SK-N-SH treated with all-trans-retinoic acid at 6 μM for 48 hours (cell line): Measurements from ENCODE around the gene AUTS2.

ENCODE experiments used
- ATAC-seq: fragments of 200-7000 bp; cut with Tn5 transposase; 3 replicates; pipeline ENCODE4 v1.9.1; 2020; ENCODE audit warnings: mild to moderate bottlenecking, moderate library complexity
- ARNTL ChIP-seq: fragments of 450-650 bp; formaldehyde crosslinking; IDR thresholded peaks from 2 replicates; pipeline ENCODE4 v1.5.0; 2020; ENCODE audit warnings: low read depth, mild to moderate bottlenecking, moderate library complexity, borderline replicate concordance
- BACH2 ChIP-seq: fragments of 250-450 bp; sonication (Bioruptor Pico); IDR thresholded peaks from 2 replicates; pipeline ENCODE4 v1.9.0; 2021; ENCODE audit warnings: mild to moderate bottlenecking, borderline replicate concordance
- CSDC2 ChIP-seq: fragments of 250-450 bp; sonication (Bioruptor Pico); IDR thresholded peaks from 2 replicates; pipeline ENCODE4 v1.5.0; 2020; ENCODE audit warnings: mild to moderate bottlenecking, moderate library complexity
- ESRRG ChIP-seq: fragments of 250-450 bp; sonication (Bioruptor Pico); IDR thresholded peaks from 2 replicates; pipeline ENCODE4 v1.6.1; 2021; ENCODE audit warnings: mild to moderate bottlenecking
- GLIS3 ChIP-seq: fragments of 250-450 bp; sonication (Bioruptor Pico); IDR thresholded peaks from 2 replicates; pipeline ENCODE4 v1.5.0; 2020; ENCODE audit warnings: mild to moderate bottlenecking, moderate library complexity
- ISL1 ChIP-seq: fragments of 250-450 bp; sonication (Bioruptor Pico); IDR thresholded peaks from 2 replicates; pipeline ENCODE4 v2.1.2; 2022; ENCODE audit warnings: mild to moderate bottlenecking, moderate library complexity
- OSR1 ChIP-seq: fragments of 250-450 bp; sonication (Bioruptor Pico); IDR thresholded peaks from 2 replicates; pipeline ENCODE4 v1.8.0; 2022; ENCODE audit warnings: moderate library complexity, mild to moderate bottlenecking, inconsistent platforms
- PPARA ChIP-seq: fragments of 250-450 bp; sonication (Bioruptor Pico); IDR thresholded peaks from 2 replicates; pipeline ENCODE4 v1.5.0; 2020; ENCODE audit warnings: mild to moderate bottlenecking, borderline replicate concordance
- RARB ChIP-seq: fragments of 250-450 bp; sonication (Bioruptor Pico); IDR thresholded peaks from 2 replicates; pipeline ENCODE4 v1.8.0; 2021; ENCODE audit warnings: mild to moderate bottlenecking, moderate library complexity
- SNAI2 ChIP-seq: fragments of 250-450 bp; sonication (Bioruptor Pico); IDR thresholded peaks from 2 replicates; pipeline ENCODE4 v1.5.0; 2020; ENCODE audit warnings: mild to moderate bottlenecking, moderate library complexity
- TCF4 ChIP-seq: fragments of 250-450 bp; sonication (Bioruptor Pico); IDR thresholded peaks from 2 replicates; pipeline ENCODE4 v1.8.0; 2021; ENCODE audit warnings: mild to moderate bottlenecking, moderate library complexity, borderline replicate concordance
- TOX ChIP-seq: fragments of 250-450 bp; sonication (Bioruptor Pico); IDR thresholded peaks from 2 replicates; pipeline ENCODE4 v1.8.0; 2021; ENCODE audit warnings: mild to moderate bottlenecking, moderate library complexity, borderline replicate concordance
- ZC3H10 ChIP-seq: fragments of 250-450 bp; sonication (Bioruptor Pico); IDR thresholded peaks from 2 replicates; pipeline ENCODE4 v1.5.1; 2021; ENCODE audit warnings: mild to moderate bottlenecking, moderate library complexity
- ZFP3 ChIP-seq: fragments of 250-450 bp; sonication (Bioruptor Pico); IDR thresholded peaks from 2 replicates; pipeline ENCODE4 v1.5.0; 2020; ENCODE audit warnings: mild to moderate bottlenecking, moderate library complexity
- ZFP30 ChIP-seq: fragments of 450-650 bp; formaldehyde crosslinking; IDR thresholded peaks from 2 replicates; pipeline ENCODE4 v1.5.0; 2022; ENCODE audit warnings: mild to moderate bottlenecking, moderate library complexity
- ZNF565 ChIP-seq: fragments of 450-650 bp; formaldehyde crosslinking; conservative IDR thresholded peaks from 2 replicates; pipeline ENCODE4 v1.5.0; 2020; ENCODE audit warnings: low read depth, mild to moderate bottlenecking, moderate library complexity
- ZNF70 ChIP-seq: fragments of 450-650 bp; formaldehyde crosslinking; IDR thresholded peaks from 2 replicates; pipeline ENCODE4 v1.5.0; 2020; ENCODE audit warnings: mild to moderate bottlenecking, moderate library complexity
- ZNF8 ChIP-seq: fragments of 450-650 bp; formaldehyde crosslinking; IDR thresholded peaks from 2 replicates; pipeline ENCODE4 v1.5.0; 2020; ENCODE audit warnings: mild to moderate bottlenecking, moderate library complexity
- TF ChIP-seq, protein P1 (sequence below): fragments of 250-450 bp; sonication (Bioruptor Pico); IDR thresholded peaks from 2 replicates; pipeline ENCODE4 v1.5.1; 2020; ENCODE audit warnings: low read depth, mild to moderate bottlenecking, moderate library complexity
- TF ChIP-seq, protein P2 (sequence below): fragments of 250-450 bp; sonication (Bioruptor Pico); IDR thresholded peaks from 2 replicates; pipeline ENCODE4 v1.8.0; 2021; ENCODE audit warnings: low read depth, mild to moderate bottlenecking, moderate library complexity, borderline replicate concordance
- TF ChIP-seq, protein P3 (sequence below): fragments of 250-450 bp; sonication (Bioruptor Pico); IDR thresholded peaks from 2 replicates; pipeline ENCODE4 v1.5.1; 2021; ENCODE audit warnings: mild to moderate bottlenecking, moderate library complexity
- TF ChIP-seq, protein P4 (sequence below): fragments of 250-450 bp; sonication (Bioruptor Pico); IDR thresholded peaks from 2 replicates; pipeline ENCODE4 v1.5.0; 2020; ENCODE audit warnings: mild to moderate bottlenecking, moderate library complexity
- TF ChIP-seq, protein P5 (sequence below): fragments of 250-450 bp; sonication (Bioruptor Pico); IDR thresholded peaks from 2 replicates; pipeline ENCODE4 v1.8.0; 2020; ENCODE audit warnings: mild to moderate bottlenecking, moderate library complexity, borderline replicate concordance

AUTS2 gene

DNA sequence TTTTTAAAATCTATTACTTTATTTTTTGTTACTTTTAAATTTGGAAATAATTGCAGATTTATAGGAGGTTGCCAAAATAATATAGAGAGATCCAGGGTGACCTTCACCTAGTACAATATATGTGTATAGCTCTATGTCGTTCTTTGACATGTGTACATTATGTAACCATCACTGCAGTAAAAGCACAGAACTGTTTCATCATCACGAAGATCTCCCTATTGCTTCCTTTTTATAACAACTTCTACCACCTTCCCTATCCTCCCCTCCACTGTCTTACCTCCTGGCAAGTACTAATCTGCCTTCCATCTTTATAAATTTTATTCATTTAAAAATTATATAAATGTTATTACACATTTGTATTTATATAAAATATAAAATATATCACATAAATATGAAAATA lies 251.0 kb downstream of the AUTS2 start:
- no peak for ATAC-seq
- no peak for TF ChIP-seq ZNF8 (CRISPR knock-in tag)
- no peak for TF ChIP-seq OSR1 (CRISPR knock-in tag)
- no peak for TF ChIP-seq TCF4

DNA sequence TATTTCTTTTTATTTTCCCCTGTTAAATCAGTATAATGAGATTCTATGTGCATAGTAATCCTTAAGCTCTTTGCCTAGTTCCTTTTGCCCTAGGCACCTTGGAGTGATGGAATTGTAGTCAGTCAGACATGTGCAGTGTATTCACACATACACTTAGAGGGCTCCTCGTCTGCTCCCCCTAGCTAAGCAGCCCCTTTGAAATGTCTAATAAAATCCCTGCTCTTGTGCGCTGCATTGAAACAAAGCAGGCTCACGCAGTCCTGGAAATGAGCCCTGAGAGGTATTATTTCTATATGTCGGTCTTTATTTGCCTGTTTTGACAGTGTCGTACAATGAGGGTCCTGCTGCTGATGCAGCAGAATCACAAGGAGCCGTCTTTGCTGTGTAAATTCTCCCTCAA lies 258.7 kb downstream of the AUTS2 start:
- ATAC-seq, result no peak
- TF ChIP-seq, protein P1, sequence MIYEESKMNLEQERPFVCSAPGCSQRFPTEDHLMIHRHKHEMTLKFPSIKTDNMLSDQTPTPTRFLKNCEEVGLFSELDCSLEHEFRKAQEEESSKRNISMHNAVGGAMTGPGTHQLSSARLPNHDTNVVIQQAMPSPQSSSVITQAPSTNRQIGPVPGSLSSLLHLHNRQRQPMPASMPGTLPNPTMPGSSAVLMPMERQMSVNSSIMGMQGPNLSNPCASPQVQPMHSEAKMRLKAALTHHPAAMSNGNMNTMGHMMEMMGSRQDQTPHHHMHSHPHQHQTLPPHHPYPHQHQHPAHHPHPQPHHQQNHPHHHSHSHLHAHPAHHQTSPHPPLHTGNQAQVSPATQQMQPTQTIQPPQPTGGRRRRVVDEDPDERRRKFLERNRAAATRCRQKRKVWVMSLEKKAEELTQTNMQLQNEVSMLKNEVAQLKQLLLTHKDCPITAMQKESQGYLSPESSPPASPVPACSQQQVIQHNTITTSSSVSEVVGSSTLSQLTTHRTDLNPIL (CRISPR knock-in tag), result no peak
- TF ChIP-seq ZFP30 (CRISPR knock-in tag), result no peak
- no peak for TF ChIP-seq ZC3H10 (CRISPR knock-in tag)
- TF ChIP-seq, protein P2, sequence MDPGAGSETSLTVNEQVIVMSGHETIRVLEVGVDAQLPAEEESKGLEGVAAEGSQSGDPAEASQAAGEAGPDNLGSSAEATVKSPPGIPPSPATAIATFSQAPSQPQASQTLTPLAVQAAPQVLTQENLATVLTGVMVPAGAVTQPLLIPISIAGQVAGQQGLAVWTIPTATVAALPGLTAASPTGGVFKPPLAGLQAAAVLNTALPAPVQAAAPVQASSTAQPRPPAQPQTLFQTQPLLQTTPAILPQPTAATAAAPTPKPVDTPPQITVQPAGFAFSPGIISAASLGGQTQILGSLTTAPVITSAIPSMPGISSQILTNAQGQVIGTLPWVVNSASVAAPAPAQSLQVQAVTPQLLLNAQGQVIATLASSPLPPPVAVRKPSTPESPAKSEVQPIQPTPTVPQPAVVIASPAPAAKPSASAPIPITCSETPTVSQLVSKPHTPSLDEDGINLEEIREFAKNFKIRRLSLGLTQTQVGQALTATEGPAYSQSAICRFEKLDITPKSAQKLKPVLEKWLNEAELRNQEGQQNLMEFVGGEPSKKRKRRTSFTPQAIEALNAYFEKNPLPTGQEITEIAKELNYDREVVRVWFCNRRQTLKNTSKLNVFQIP (CRISPR knock-in tag), result no peak
- no peak for TF ChIP-seq PPARA (CRISPR knock-in tag)
- TF ChIP-seq ARNTL (CRISPR knock-in tag), result no peak
- no peak for TF ChIP-seq BACH2 (CRISPR knock-in tag)
- TF ChIP-seq, protein P3, sequence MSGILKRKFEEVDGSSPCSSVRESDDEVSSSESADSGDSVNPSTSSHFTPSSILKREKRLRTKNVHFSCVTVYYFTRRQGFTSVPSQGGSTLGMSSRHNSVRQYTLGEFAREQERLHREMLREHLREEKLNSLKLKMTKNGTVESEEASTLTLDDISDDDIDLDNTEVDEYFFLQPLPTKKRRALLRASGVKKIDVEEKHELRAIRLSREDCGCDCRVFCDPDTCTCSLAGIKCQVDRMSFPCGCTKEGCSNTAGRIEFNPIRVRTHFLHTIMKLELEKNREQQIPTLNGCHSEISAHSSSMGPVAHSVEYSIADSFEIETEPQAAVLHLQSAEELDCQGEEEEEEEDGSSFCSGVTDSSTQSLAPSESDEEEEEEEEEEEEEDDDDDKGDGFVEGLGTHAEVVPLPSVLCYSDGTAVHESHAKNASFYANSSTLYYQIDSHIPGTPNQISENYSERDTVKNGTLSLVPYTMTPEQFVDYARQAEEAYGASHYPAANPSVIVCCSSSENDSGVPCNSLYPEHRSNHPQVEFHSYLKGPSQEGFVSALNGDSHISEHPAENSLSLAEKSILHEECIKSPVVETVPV (CRISPR knock-in tag), result no peak
- TF ChIP-seq TOX (CRISPR knock-in tag), result no peak
- no peak for TF ChIP-seq RARB
- TF ChIP-seq ZFP3, result no peak
- TF ChIP-seq ESRRG, result no peak
- no peak for TF ChIP-seq ZNF565 (CRISPR knock-in tag)
- no peak for TF ChIP-seq TCF4
- TF ChIP-seq ZNF8 (CRISPR knock-in tag), result no peak

DNA sequence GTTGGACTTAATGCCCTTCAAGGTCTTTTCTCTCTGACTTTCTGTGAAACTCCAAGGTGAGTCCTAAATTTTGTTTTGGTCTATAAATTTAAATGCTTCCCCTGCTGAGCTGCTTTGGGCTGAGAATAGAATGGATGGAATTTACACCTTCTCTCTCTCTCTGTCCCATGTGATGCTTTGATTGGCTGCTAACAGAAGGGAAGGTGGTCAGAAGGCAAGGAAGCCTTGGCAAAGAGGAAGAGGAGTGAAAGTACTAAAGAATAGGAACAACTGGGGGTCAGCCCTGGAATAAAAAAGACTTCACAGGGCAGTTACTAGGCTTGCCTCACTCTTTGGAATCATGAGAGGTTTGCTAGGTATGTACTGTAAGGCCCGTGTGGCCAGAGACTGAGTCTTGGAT lies 260.2 kb downstream of the AUTS2 start:
- TF ChIP-seq GLIS3 (CRISPR knock-in tag) (no peak), PPARA (CRISPR knock-in tag) (no peak), ISL1 (no peak), SNAI2 (CRISPR knock-in tag) (no peak), ARNTL (CRISPR knock-in tag) (no peak), ZC3H10 (CRISPR knock-in tag) (no peak), ESRRG (no peak), CSDC2 (CRISPR knock-in tag) (no peak), BACH2 (CRISPR knock-in tag) (no peak), TOX (CRISPR knock-in tag) (no peak), OSR1 (CRISPR knock-in tag) (no peak), ZNF565 (CRISPR knock-in tag) (no peak), TCF4 (no peak), ZFP3 (no peak), ZNF70 (CRISPR knock-in tag) (no peak)
- TF ChIP-seq, protein P3 (CRISPR knock-in tag), result no peak
- TF ChIP-seq, protein P4, sequence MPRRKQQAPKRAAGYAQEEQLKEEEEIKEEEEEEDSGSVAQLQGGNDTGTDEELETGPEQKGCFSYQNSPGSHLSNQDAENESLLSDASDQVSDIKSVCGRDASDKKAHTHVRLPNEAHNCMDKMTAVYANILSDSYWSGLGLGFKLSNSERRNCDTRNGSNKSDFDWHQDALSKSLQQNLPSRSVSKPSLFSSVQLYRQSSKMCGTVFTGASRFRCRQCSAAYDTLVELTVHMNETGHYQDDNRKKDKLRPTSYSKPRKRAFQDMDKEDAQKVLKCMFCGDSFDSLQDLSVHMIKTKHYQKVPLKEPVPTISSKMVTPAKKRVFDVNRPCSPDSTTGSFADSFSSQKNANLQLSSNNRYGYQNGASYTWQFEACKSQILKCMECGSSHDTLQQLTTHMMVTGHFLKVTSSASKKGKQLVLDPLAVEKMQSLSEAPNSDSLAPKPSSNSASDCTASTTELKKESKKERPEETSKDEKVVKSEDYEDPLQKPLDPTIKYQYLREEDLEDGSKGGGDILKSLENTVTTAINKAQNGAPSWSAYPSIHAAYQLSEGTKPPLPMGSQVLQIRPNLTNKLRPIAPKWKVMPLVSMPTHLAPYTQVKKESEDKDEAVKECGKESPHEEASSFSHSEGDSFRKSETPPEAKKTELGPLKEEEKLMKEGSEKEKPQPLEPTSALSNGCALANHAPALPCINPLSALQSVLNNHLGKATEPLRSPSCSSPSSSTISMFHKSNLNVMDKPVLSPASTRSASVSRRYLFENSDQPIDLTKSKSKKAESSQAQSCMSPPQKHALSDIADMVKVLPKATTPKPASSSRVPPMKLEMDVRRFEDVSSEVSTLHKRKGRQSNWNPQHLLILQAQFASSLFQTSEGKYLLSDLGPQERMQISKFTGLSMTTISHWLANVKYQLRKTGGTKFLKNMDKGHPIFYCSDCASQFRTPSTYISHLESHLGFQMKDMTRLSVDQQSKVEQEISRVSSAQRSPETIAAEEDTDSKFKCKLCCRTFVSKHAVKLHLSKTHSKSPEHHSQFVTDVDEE (CRISPR knock-in tag), result no peak
- TF ChIP-seq, protein P2 (CRISPR knock-in tag), result no peak
- TF ChIP-seq, protein P5, sequence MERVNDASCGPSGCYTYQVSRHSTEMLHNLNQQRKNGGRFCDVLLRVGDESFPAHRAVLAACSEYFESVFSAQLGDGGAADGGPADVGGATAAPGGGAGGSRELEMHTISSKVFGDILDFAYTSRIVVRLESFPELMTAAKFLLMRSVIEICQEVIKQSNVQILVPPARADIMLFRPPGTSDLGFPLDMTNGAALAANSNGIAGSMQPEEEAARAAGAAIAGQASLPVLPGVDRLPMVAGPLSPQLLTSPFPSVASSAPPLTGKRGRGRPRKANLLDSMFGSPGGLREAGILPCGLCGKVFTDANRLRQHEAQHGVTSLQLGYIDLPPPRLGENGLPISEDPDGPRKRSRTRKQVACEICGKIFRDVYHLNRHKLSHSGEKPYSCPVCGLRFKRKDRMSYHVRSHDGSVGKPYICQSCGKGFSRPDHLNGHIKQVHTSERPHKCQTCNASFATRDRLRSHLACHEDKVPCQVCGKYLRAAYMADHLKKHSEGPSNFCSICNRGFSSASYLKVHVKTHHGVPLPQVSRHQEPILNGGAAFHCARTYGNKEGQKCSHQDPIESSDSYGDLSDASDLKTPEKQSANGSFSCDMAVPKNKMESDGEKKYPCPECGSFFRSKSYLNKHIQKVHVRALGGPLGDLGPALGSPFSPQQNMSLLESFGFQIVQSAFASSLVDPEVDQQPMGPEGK, result no peak
- TF ChIP-seq, protein P1 (CRISPR knock-in tag), result no peak
- TF ChIP-seq, all 23 proteins: peak for 0
- no peak for ATAC-seq
